Stimulated activated CD8-positive, alpha-beta memory T cell treated with anti-CD3 and anti-CD28 coated beads, Interleukin-7, amount 100 ng/mL, for 48 hours (primary cell): ENCODE data around the gene TIMM23.
"Not testable (repeated sequence)": the region's sequence is repeated elsewhere in the genome, so short reads cannot be mapped to it uniquely, and the experiment has no call there.

ENCODE experiments used
- DNase-seq, 2 donors: peaks; one replicate each; pipeline ENCODE4 v3.0.0-alpha.2; 2020; ENCODE audit warnings: low read depth in 1 of 2; ENCODE audit errors: extremely low read depth in 1 of 2

The TIMM23 gene

DNA sequence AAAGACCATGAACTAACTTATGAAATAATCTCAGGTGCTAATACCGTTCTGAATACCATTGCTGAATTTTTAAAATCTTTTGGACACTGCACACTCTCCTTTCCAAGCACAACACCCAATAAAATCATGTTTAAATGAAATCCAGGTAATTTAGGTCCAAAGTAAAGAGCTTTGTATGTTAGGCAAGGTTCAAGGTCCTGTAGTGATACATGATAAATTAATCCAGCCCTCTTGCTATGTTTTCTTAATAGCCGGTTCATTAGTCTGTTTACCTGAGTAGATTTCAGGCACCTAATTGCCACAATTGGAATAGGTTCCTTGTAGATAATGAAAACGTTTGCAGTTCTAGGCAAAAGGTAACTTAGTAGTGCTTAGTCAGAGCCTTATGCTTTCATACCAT is 13.3 kb downstream of the TIMM23 start:
- not testable (repeated sequence) for DNase-seq

DNA sequence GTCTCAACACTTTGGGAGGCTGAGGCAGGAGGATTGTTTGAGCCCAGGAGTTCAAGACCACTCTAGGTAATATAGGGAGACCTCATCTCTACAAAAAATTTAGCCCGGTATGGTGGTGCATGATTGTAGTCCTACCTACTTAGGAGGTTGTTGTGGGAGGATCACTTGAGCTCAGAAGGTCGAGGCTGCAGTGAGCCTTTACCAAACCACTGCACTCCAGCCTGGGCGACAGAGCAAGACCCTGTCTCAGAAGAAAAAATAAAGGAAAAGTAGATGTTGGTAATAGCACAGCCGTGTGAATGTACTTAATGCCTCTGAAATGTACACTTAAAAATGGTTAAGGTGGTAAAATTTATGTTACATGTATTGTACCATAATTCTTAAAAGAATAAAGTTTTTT is 25.3 kb downstream of the TIMM23 start:
- no peak for DNase-seq

DNA sequence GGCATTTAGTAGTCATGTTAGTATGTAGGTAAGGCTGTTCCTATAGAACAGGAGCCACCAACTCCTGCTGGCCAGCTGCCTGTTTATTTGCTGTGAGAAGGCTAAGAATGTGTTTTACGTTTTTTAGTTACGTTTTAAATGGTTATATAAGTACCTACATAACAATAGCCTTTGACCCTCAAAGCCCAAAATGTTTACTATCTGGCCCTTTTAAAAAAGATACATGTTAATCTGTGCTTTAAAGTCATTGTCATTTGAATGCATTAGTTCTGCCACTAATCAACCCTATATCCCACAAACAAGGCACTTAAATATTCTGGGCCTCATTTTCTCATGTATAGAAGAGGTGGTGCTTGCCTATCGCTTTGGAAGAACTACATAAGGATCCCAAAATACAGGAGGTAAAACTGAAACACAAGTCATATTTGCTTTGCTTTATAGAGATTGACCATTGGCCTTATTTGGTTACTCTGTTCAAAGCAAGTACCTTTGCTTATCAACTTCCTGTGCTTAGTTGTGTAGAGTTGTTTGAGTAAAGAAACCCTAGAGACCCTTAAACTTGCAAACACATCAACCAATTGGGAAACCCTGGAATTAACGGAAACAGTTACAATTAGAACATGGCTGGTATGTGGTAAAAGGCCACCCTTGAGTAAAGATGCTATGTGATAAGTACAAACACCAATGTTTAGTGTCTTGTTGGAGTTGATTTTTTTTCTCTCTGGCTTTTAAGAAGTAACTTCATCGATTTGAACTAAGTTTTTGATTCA is 25.9 kb downstream of the TIMM23 start:
- no peak for DNase-seq

DNA sequence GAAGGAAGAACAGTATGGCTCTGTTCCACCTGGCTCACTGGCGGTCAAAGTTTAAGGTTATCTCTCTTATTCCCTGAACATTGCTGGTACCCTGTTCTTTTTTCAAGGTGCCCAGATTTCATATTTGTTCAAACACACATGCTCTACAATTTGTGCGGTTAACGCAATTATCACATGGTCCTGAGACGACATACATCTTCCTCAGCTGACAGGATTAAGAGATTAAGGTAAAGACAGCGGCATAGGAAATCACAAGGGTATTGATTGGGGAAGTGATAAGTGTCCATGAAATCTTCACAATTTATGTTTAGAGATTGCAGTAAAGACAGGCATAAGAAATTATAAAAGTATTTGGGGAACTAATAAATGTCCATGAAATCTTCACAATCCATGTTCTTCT is 27.7 kb downstream of the TIMM23 start:
- DNase-seq, result not testable (repeated sequence)

DNA sequence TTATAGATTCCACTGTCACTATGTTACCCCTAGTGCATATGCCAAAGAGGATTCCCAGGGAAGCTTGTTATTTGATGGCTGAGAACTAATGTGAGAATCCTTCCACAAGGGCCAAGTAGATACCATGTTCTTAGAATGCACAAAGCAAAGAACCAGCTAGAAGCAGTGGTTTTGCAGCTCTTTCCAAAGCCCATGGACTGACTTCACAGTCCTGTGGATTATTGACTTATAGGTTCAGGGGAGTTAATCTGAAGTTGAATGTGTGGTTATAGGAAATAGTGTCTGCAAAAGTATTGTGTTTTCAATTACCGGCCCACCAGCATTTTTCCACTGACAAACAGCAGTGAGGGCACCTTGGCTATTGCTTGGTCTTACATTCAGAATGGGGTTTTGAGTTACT is 28.2 kb downstream of the TIMM23 start:
- DNase-seq, result no peak

DNA sequence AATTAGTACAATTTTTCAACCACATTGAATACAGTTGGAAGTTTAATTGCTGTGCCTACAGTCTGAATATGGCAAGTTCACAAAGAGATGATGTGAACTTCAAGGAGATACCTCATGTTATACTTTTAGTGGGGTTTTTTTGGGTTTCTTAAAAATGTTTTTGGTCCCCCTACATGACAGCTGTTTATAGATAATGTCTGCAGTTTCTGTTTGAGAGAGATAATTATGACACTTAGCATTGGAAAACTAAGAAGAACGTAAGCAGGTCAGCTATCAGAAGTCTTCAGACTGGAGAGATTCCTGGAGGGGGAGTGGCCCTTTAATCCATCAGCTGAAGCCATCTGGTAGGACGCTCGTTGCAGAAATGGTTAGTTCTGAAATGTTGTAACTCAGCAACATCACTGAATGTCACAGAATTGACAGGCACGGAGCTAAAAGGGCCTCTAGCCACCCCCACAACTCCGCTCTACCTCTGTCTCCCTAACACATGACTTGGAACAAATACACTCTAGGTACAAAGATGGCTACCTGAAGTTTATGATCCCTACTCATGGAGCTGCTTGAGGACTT is 29.0 kb downstream of the TIMM23 start:
- no peak for DNase-seq

DNA sequence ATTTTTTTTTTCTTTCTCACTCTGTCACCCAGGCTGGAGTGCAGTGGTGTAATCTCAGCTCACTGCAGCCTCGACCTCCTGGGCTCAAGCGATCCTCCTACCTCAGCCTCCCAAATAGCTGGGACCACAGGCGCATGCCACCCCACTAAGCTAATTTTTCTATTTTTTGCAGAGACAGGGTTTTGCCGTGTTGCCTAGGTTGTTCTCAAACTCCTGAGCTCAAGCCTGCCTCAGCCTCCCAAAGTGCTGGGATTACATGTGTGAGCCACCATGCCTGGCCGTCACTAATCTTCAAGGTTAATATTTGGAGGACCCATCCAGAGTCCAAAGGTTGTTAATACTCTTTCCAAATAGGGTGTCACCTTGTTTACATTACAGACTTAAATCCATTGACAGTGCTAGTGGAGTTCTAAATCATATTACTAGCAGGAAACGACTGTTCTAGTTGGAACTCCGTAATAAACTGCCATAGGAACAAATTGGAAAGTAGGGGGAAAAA is 29.9 kb downstream of the TIMM23 start:
- not testable (repeated sequence) for DNase-seq

DNA sequence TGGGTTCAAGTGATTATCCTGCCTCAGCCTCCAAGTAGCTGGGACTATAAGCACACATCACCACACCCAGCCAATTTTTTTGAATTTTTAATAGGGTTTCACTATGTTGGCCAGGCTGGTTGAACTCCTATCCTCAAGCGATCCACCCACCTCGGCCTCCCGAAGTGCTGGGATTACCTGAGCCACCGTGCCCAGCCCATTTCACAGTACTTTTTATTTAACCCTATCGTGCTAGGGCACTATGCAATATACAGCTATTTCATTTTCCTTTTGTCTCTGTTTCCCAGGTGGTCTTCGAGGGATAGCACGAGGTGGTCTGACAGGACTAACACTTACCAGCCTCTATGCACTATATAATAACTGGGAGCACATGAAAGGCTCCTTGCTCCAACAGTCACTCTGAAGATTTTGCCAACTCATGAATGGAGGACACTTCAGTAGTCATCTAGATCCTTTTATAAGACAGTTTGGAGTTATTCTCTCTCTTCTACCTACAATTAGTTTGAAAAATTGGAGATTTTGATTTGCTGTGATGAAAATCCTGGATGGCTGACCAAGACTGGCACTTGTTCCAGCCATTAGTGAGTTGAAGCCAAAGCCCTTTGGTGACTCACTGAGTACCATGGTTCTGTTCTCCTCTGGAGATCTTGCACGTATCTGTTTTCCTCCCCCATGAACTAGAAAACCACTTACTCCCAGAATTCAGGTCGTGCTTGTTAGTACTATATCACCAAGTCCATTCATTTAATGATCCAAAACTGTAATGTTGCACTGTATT is 30.8 kb downstream of the TIMM23 start:
- DNase-seq, result no peak

DNA sequence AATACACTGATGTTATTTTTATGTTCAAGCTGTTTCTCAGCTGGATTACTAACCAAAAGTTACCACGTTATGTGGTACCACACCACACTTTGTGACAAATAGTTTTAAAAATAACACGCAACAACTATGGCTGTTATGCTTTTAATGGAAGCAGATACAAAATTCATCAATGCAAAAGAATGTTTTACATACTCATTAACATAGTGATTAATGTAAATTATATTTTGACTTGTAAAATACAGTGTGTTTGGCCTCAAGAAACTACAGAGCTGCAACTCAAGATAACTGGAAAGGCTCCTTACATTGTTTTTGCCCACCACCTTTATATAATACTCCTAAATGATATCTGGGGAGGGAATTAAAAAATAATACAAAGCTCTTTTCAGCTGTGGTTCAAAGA is 32.7 kb downstream of the TIMM23 start:
- no peak for DNase-seq

DNA sequence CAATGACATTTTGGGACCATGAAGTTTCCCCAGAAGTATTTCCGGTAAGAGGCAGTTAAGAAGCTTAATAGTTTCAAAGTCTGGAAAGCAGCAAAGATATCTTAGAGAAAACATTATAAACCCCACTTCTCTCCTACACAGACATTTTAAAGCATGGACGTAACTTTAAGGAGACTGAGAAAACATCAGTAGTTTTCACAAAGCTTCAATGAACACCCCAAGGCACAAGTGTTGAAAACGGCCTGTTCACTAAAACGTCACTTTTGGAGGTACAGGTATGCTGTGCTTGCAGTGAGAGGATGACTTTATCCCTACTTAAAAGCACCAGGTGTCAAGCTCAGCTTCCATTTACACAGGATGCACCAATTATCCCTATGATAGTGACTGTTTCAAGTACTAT is 33.1 kb downstream of the TIMM23 start:
- no peak for DNase-seq

DNA sequence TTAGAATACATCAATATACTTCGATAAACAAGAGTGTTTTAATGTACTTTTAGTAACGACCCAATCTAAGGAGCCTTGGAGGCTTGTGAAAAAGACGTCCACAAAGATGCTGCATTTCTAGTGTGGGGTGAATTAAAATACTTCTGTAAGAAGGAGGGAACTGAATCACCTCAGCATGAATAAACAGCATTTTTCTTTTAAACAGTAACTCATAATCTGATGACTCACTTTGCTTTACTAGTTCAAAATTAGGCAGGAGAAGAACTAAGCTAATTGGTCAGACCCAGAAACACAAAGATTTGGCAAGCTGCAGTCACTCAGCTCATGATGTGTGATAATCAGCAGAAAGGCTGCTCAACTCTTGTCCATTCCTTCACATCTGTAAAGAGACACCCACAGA is 33.9 kb downstream of the TIMM23 start:
- no peak for DNase-seq

DNA sequence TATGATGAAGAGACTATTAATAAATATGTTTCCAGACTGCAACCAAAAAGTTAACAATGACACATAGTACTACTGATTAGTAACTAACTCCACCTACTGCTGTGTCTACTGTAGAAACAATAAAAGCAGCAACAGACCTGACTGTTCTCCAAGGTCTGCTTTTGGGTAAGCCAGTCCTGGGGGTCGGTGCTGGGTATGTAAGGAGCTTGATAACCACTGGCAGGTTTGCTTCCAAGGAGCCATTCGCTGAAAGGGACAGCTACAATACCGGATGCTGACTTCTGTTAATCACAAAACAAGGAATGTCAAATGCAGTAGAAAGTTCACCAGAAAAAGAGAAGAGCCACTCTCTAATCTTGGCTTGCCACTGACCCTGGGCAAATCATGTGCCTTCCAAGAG is 40.5 kb downstream of the TIMM23 start:
- no peak for DNase-seq

DNA sequence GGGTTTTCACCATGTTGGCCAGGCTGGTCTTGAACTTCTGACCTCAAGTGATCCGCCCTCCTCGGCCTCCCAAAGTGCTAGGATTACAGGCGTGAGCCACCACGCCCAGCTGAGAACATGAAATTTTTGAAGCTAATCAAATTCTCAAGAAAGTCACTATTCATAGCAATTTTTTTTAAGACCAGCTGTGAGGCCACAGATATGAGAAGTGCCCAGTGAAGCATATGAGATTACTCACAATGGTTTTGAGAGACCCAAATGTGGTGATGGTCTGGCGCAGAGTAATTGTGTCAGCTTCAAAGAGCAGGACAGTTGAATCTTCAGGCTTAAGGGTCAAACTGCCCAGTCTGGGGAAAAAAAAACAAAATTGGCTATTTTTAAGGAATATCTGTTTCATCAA is 41.9 kb downstream of the TIMM23 start:
- no peak for DNase-seq

DNA sequence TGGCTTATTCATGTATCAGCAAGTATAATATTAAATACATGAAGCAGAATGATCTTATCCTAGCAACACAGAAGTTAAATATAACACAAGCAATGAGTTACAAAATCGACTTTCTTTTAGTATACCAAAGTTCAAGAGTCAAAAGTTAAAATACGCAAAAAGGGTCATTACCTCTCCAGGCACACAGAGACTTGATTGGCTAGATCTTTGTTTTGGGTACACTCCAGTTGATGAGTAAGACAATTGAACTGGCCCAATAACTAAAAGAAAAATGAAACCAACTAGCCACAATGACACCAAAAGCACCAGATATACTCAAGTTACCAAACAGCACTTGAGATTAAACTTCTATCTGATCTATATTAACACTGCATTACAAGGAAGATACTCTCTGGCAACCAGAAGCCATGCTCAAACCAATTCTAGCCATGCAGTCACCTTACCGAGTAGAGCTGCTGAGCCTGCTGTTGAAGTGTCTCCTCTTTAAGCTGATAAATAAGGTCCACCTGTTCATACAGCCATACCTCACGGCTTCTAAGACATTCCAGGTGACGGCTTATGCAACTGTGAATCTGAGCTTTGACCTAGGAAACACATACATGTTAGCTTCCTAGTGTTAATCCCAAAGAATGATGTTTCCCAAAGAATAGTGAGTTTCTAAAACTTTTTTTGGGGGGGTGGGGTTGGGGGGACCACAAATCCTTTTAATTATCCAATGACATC is 42.6 kb downstream of the TIMM23 start:
- no peak for DNase-seq

DNA sequence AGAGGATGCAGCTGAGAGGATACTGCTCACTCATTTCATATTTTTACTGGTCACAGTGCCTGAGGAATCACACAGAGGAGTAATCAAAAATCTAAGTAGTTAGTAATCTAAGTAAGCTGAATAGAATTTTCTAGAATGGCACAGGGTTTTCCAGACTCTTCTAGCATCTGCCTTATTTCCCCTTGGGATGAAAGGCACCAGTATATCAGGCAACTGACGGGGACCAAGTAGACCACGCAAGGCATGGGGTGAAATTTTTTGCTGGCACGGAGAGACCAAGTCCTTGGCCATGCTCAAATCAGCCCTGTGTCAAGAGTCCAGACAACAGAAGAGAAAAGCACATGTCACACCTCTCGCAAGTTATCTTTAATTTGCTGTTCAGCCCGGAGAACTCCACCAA is 43.9 kb downstream of the TIMM23 start:
- no peak for DNase-seq

DNA sequence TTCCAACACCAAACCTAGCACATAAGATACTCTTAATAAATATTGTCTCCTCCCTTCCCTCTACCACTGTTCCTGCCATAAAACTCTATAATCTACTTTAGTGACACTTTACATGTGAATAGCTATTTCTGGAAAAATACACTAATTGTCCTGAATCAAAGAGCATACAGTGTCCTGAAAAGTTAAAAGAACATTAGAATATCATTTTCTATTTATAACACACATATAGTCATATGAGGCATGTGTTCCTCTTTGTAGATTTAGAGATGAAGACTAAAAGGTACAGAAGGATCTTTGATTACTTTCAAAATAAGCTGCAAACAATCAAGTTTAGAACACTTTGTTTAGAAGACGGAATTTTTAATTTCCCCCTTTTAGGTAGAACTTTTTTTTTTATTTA is 44.5 kb downstream of the TIMM23 start:
- no peak for DNase-seq

DNA sequence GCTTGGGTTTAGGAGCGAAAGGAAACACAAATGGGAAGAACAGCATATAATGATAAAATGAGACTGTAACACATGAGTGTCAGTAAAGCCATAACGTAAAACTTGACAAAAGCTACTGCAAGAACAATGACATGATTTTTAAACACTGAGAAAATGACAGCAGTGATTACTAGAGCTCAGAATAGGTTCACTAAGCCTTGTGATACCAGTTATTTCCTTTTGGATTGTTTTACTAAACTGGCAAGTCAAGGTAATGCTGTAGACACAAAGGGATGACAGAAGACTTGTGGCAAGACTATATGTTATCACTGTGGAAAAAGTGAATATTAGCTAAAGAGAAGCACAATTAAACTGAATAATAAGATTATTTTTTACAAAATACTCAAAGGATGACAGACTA is 45.4 kb downstream of the TIMM23 start:
- DNase-seq, result no peak

DNA sequence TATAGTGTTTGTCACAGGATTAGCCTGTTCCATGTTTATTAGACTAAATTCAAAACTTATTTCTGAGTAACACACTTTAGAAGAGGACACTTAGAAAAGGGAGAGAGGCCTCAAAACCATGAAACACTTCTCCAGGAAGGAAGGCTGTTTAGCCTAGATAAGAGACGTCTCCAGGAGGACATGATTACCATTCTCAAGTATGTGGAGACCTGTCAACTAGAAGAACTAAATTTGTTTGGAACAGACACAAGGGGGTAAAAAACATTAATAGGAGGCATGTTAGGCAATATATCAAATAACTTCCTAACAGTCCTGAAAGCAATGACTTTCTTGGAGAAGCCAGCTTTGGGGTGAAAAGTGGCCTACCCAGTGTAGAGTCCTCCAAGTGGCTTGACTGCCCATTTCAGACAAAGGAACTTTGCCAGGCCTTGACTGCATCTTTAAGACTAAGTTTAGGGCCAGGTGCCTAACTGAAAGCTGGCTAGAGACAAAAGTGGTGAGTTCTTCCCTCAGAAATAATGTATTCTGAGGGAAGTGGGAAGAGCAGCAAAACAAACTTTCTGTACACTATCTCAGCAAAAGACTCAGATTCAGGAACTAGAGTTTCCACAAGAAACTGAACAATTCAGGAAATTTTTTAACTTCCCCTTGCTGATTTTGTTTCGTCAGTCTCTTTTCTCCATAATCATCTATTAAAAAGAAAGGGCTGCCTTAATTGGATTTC is 46.3 kb downstream of the TIMM23 start:
- DNase-seq, result no peak

DNA sequence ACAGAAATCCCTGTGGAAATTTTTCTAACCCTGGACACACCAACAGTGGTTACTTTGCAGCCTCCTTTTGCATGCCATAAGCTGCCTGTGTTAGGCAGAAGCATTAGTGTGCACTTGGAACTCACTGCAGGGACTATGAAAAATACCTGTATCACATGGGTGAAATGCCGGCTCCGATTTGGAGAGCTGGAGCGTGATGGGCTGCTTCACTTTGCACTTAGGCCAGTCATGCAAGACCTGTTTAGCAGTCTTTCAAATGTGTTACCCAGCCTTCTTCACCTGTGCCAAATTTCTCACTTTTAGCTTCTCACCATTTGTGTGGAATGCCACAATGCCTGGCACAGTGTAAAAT is 46.9 kb downstream of the TIMM23 start:
- DNase-seq, result no peak

DNA sequence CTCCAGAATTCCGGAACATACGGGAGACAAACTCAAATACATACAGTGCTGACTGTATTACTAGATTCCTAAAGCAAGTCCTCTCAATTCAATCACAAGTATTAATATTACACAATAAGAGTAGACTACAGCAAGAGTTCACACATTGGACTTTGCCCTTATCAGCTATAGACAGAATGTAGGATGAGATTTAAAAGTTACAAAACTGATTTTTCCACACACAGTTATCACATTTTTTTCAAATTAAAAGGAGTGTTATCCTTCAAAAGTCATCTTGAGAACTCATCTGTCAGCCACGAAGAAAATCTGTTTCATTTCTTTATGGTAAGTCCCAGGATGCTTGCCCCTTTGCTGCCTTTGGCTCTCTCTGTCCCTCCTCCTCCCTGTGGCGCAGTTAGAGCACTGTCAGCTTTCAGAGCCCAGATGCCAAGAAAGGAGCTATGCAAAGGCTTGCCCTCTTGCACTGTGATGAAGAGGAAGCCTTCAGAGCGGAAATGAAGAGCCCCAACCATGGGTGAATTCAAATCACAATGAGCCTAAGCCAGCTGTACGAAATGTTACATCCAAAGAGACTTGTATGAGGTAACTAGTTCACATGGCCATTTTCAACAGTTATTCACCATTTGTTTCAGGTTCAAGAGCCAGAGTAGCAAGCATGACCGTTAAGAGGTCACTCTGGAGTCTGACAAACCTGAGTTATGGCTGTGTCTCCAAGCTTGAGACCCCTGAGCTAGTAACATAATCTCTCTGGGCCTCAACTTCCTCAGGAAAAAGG is 47.5 kb downstream of the TIMM23 start:
- no peak for DNase-seq
